ENCODE measurements around the gene ADPRS. TPM values are rescaled to one million over a fixed set of nuclear protein-coding genes. Genes with fewer than 3 reads are reported as not detected.

Gene ADPRS
- polyA plus RNA-seq, 1 experiment = 46.4 TPM

- no peak for DNase-seq (ENCODE audit: low read depth)
- CTCF ChIA-PET = no interaction called here
- Histone ChIP-seq H3K27me3 (ENCODE audit: control insufficient read depth, insufficient read depth, low read length) (peaks cover 3% of the 10 kb centered on the region; the same call in 1 of the 2 replicates), H3K4me3 (ENCODE audit: low read depth, low read length) (no peak overlapping the region), H3K36me3 (ENCODE audit: control insufficient read depth, insufficient read depth, low read length) (no peaks in the 10 kb centered on the region)
- no peak for TF ChIP-seq CTCF (IDR thresholded peaks at IDR 0.05; ENCODE audit: insufficient read depth, low read depth, low read length)
- POLR2A ChIA-PET = no interaction called here
Observed at GRCh38 chr1:36122062-36123030, 33.7 kb downstream of the ADPRS start.

GRCh38 chr1:36123356-36123755 is 34.7 kb downstream of the ADPRS start:
- CTCF ChIA-PET = no interaction called here
- no peak for DNase-seq (ENCODE audit: low read depth)

GRCh38 chr1:36124404-36125128 is 35.9 kb downstream of the ADPRS start:
- Histone ChIP-seq H3K27me3 (ENCODE audit: control insufficient read depth, insufficient read depth, low read length) (peaks cover 3% of the 10 kb centered on the region; the same call in 1 of the 2 replicates), H3K4me3 (ENCODE audit: low read depth, low read length) (peak overlapping the region; percentile 12; the same call in 1 of the 2 replicates), H3K36me3 (ENCODE audit: control insufficient read depth, insufficient read depth, low read length) (no peaks in the 10 kb centered on the region)
- no peak for DNase-seq (ENCODE audit: low read depth)
- TF ChIP-seq CTCF (IDR thresholded peaks at IDR 0.05; ENCODE audit: insufficient read depth, low read depth, low read length) = no peak
- ChIA-PET POLR2A (no interaction called here), CTCF (no interaction called here)

More at GRCh38 chr1:36123356-36123755, 34.7 kb downstream of the ADPRS start:
- Histone ChIP-seq H3K4me3 (ENCODE audit: low read depth, low read length) (no peak overlapping the region), H3K36me3 (ENCODE audit: control insufficient read depth, insufficient read depth, low read length) (no peaks in the 10 kb centered on the region), H3K27me3 (ENCODE audit: control insufficient read depth, insufficient read depth, low read length) (peaks cover 3% of the 10 kb centered on the region; the same call in 1 of the 2 replicates)
- POLR2A ChIA-PET = no interaction called here
- no peak for TF ChIP-seq CTCF (IDR thresholded peaks at IDR 0.05; ENCODE audit: insufficient read depth, low read depth, low read length)

- H3K36me3 ChIP-seq (ENCODE audit: control insufficient read depth, insufficient read depth, low read length) = no peaks in the 10 kb centered on the region
- no peak for DNase-seq (ENCODE audit: low read depth)
- H3K4me3 ChIP-seq (ENCODE audit: low read depth, low read length) = peak within 1 kb of the TSS; percentile 16
- TF ChIP-seq CTCF (IDR thresholded peaks at IDR 0.05; ENCODE audit: insufficient read depth, low read depth, low read length) = no peak
- peaks cover 3% of the 10 kb centered on the region; the same call in 1 of the 2 replicates for H3K27me3 ChIP-seq (ENCODE audit: control insufficient read depth, insufficient read depth, low read length)
- CTCF ChIA-PET = no interaction called here
- POLR2A ChIA-PET = no interaction called here
Observed at GRCh38 chr1:36125129-36125991, 36.7 kb downstream of the ADPRS start, which contains the start of gene COL8A2. TSS of gene COL8A2 (minus strand) at chr1:36125222. CDS start at chr1:36100242, 24,980 bp downstream.

Measured in BJ (cell line).